ENCODE measurements around the gene NOS1.

- no peak for TF ChIP-seq CTCF (IDR thresholded peaks at IDR 0.05)
- TF ChIP-seq POLR2A (IDR thresholded peaks at IDR 0.05): no peak
Measured at GRCh38 chr12:117180758-117181467, 180.5 kb downstream of the NOS1 start.

Data from breast epithelium (tissue), 3 donors.